ENCODE measurements around the gene ARHGAP24.

- no peak for TF ChIP-seq CTCF (conservative IDR thresholded peaks at IDR 0.05 in 1 of 2, IDR thresholded peaks at IDR 0.05 in 1 of 2; ENCODE audit: low read depth in 1 of 2, low read length in 2 of 2)
- TF ChIP-seq EZH2 (IDR thresholded peaks at IDR 0.05; ENCODE audit: low read length, missing control alignments): no peak
Measured at GRCh38 chr4:85767649-85768048, 292.7 kb downstream of the ARHGAP24 start.
